Measurements from ENCODE around the gene MEGF8. TPM values are rescaled to one million over a fixed set of nuclear protein-coding genes. Genes with fewer than 3 reads are reported as not detected.

MEGF8 gene
- total RNA-seq, 1 experiment from 2014 or later = 12.3 TPM

DNA sequence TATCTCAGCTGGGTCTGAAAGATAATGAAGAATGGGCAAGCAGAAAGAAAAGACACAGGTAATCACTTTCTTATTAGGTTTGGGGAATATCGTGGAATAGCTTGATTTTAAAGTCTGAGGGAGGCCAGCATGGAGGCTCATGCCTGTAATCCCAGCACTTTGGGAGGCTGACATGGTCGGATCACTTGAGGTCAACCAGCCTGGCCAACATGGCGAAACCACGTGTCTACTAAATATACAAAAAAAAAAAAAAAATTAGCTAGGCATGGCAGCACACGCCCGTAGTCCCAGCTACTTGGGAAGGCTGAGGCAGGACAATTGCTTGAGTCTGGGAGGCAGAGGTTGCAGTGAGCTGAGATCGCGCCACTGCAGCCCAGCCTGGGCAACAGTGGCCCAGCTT, 21.6 kb upstream of the MEGF8 start:
- no peak for DNase-seq (ENCODE audit: low read depth)

DNA sequence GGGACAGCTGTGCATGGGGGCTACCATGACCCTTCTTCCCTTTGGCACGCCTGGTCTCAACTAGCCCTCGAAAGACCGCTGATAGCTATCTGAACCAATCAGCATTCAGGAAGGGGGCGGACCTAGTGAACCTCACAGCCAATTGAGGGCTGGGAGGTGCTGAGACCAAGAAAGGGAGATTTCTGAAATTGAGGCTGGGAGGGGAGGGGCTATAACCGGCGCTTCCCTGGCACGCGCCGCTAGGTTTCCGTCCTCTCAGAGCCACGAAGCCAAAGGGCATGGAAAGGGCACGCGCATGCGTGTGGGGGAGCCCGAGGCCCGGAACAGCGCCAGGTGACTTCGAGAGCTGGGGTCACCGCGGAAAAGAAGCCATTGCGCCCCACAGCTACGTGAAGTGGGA, 18.8 kb upstream of the MEGF8 start:
- DNase-seq (ENCODE audit: low read depth) = no peak

GRCh38 chr19:42309686-42310085, 15.7 kb upstream of the MEGF8 start:
- DNase-seq (ENCODE audit: low read depth) = no peak

DNA sequence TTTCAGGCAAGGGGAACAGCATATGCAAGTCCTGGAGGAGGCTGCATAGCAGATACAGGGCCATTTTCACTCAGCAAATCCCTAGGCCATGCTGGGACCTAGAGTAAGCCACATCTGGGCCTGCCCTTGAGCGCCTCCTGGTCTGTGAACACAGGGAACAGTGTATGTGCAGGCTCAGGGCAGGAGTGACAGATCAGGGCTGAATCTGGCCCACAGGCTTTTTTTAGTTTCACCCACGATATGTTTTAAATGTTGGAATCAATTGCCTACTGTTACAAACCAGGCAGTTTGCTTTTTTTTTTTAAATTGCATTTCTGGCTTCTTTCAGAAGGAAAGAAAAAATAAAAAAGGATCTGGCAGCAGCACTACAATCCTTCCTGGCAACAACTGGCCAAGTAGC, 13.8 kb upstream of the MEGF8 start:
- DNase-seq (ENCODE audit: low read depth) = no peak

DNA sequence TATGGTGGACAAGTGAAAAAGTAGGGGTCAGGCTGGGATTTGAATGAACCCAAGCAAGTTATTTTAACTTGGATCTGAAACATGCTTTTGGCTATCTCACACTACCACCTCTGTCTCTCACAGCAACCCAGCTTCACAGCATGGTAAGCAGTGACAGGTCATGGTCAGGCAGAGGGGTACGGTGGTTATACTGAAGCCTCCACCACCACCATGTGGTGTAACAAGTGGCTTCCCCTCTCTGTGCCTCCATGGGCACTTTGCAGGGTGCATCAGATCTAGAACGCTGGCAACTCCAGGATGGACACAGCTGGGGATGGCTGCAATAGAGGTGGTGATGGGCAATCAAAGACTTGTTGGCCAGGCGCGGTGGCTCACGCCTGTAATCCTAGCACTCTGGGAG, 13.1 kb upstream of the MEGF8 start:
- no peak for DNase-seq (ENCODE audit: low read depth)

- peak; percentile 48 for DNase-seq (ENCODE audit: low read depth)
Observed at GRCh38 chr19:42313096-42313839, 12.2 kb upstream of the MEGF8 start, which contains the start of gene TMEM145. TMEM145 (plus strand) TSS chr19:42313309; CDS start chr19:42313377, 68 bp downstream.

DNA sequence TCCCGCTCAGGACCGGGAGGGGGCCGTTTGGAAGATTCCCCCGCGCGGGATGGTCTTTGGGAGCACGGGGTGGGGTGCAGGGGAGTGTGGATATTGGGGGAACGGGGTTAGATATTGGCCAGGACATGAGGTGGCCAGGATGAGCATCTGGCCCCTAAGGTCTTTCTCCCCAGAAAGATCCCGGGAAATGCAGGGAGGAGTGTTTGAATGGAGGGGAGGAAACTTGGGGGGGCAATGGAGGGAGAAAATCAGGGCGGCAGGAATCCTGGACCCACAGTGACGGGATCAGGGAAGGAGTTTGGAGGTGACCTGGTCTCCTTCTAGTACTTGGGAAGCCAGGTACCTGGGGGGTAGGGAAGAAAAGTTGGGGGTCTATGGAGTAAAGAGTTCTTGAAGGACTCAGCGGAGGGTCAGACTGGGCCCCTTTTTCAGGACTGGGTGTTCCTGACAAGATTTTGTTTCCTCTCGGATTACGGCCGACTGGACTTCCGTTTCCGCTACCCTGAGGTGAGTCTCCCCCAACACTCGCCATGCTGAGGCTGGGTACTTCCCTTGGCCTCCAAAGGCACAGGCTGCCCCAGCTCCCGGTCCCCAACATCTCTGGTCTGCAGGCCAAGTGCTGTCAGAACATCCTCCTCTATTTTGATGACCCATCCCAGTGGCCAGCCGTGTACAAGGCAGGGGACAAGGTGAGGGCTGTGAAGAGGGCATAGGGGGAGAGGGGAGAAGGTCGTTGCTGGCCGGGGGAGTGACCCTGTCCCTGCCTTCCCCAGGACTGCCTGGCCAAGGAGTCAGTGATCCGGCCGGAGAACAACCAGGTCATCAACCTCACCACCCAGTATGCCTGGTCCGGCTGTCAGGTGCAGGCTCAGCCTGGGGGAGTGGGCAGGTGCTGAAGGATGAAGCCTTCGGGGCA, 11.3 kb upstream of the MEGF8 start:
- no peak for DNase-seq (ENCODE audit: low read depth)

- no peak for DNase-seq (ENCODE audit: low read depth)
Observed at GRCh38 chr19:42315024-42315423, 10.4 kb upstream of the MEGF8 start.

GRCh38 chr19:42316223-42317211, 8.9 kb upstream of the MEGF8 start:
- peak; percentile 28 for DNase-seq (ENCODE audit: low read depth)

GRCh38 chr19:42317535-42317934, 7.9 kb upstream of the MEGF8 start:
- DNase-seq (ENCODE audit: low read depth) = no peak

GRCh38 chr19:42322305-42322704, 3.1 kb upstream of the MEGF8 start:
- no peak for DNase-seq (ENCODE audit: low read depth)

- no peak for DNase-seq (ENCODE audit: low read depth)
Observed at GRCh38 chr19:42323473-42323851, 2.0 kb upstream of the MEGF8 start.

DNA sequence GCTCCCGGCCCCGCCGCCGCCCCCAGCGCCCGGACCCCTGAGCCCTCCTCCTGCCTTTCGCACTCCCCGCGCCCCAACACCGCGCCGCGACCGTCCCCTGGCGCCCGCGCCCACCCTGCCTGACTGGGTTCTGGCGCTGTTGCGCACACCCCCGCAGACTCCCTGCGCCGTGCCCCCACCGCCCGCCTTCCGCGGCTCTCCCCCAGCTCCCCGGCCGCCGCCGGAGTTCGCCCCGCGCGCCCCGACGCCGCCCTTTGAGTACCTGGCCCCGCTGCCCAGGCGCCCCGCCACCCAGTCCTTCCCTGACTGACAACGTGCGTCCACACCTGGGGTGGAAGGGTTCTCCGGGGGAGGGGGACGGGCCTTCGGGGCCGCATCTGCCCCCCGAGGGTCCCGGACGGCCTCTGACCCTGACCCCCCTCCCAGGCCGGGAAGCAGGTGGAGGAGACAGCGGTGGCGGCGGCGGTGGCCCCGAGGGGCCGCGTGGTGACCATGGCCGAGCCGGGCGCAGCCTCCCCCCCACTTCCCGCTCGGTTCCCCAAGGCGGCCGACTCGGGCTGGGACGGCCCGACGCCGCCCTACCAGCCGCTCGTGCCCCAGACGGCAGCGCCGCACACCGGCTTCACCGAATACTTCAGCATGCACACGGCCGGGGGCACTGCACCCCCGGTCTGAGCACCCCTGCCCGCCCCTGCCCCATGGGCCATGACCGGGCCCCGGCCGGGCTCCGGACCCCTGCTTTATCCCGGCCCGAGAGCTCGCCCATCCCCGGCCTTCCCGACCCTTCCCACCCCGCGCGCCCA, 1.4 kb upstream of the MEGF8 start:
- no peak for DNase-seq (ENCODE audit: low read depth)

- DNase-seq (ENCODE audit: low read depth) = no peak
Observed at GRCh38 chr19:42324655-42325307, 654 bp upstream of the MEGF8 start.

GRCh38 chr19:42325896-42326771, 699 bp downstream of the MEGF8 start:
- no peak for DNase-seq (ENCODE audit: low read depth)

DNA sequence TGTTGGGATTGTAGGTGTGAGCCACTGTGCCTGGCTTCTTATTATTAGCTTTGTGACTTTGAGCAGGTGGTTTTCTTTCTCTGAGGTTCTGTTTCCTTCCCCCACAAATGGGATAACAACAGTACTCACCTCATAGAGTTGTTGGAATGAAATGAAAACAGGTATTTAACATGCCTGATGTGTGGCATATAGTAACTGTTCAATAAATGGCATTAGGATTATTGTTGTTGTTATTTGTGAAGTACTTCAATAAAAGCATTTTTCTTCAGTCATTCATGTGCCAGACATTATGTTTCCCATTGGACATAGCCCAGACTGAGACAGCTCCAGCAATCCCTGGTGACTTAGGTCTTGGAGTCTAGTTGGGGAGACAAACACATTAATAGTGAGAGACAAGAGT, 1.5 kb downstream of the MEGF8 start:
- DNase-seq (ENCODE audit: low read depth) = no peak

DNA sequence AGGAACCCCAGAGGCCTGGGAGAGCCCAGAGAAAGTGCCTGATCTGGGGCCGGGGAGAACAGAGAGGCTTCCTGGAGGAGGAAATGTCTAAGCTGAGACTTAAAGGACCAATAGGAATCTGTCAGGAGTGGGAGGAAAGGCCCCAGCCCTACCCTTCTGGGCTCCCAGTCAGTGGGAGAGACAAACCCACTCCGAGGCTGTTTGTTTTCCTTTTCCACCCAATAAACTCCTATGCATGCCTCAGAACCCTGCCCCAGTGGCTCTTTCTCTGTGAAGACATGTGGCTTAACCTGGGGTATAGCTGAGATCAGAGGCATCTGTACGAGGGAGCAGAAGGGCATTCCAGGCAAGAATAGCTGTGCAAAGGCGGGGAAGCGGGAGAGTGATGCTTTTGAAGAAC, 1.9 kb downstream of the MEGF8 start:
- no peak for DNase-seq (ENCODE audit: low read depth)

DNA sequence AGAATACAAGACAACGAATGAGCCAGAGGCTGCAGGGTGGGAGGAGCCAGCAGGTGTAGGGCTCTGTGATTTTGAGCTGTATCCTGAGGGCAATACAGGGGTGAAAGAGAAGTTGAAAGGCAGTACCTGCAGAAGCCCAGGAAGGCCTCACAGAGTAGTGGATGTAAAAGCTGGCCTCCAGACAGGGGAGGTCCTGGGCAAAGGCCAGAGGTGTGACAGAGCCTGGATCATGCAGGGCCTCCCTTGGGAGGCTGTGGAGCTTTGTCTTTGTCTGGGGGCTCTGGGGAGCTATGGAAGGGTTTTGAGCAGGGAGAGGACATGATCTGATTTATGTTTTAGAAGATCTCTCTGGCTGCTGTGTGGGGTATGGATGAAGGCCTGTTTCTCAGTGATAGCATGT, 2.7 kb downstream of the MEGF8 start:
- DNase-seq (ENCODE audit: low read depth) = no peak

GRCh38 chr19:42328854-42329253, 3.4 kb downstream of the MEGF8 start:
- DNase-seq (ENCODE audit: low read depth) = no peak

Measured in M059J (cell line).